ENCODE data around the gene MFN2.

DNA sequence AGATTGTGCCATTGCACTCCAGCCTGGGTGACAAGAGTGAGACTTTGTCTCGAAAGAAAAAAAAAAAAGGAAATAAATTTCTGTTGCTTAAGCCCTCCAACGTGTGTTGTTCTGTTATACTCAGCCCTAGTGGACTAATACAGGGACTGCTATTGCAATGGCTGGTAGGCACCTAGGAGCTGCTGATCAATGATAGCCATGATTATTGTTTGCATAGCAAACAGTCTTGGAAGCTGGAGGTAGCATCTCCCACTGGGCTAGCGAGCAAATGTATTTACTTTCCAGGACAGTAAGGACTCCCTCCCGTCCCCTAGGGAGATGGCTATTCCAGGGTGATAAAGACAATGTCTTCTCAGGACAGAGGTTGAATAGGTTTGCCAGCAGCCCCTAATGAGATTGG lies 69.4 kb downstream of the MFN2 start:
- TF ChIP-seq, protein P1, sequence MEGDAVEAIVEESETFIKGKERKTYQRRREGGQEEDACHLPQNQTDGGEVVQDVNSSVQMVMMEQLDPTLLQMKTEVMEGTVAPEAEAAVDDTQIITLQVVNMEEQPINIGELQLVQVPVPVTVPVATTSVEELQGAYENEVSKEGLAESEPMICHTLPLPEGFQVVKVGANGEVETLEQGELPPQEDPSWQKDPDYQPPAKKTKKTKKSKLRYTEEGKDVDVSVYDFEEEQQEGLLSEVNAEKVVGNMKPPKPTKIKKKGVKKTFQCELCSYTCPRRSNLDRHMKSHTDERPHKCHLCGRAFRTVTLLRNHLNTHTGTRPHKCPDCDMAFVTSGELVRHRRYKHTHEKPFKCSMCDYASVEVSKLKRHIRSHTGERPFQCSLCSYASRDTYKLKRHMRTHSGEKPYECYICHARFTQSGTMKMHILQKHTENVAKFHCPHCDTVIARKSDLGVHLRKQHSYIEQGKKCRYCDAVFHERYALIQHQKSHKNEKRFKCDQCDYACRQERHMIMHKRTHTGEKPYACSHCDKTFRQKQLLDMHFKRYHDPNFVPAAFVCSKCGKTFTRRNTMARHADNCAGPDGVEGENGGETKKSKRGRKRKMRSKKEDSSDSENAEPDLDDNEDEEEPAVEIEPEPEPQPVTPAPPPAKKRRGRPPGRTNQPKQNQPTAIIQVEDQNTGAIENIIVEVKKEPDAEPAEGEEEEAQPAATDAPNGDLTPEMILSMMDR (IDR thresholded peaks at IDR 0.05): no peak
- TF ChIP-seq POLR2A (IDR thresholded peaks at IDR 0.05): no peak

Data from testis (tissue), 2 donors.